Hepatocyte (in vitro differentiated cells): Measurements from ENCODE around the gene FREM3.

Source experiments
- CTCF ChIP-seq: fragments of 200-600 bp; sonication (generic); IDR thresholded peaks from 2 replicates; pipeline ENCODE4 v1.5.1; 2016; ENCODE audit warnings: antibody characterized with exemption, mild to moderate bottlenecking; ENCODE audit not compliant: poor library complexity
- EZH2phosphoT487 ChIP-seq: fragments of 200-600 bp; sonication (generic); IDR thresholded peaks from one replicate; pipeline ENCODE4 v1.6.1; 2018; ENCODE audit warnings: antibody characterized with exemption, mild to moderate bottlenecking, low read depth, moderate library complexity; ENCODE audit not compliant: unreplicated experiment, severe bottlenecking

DNA sequence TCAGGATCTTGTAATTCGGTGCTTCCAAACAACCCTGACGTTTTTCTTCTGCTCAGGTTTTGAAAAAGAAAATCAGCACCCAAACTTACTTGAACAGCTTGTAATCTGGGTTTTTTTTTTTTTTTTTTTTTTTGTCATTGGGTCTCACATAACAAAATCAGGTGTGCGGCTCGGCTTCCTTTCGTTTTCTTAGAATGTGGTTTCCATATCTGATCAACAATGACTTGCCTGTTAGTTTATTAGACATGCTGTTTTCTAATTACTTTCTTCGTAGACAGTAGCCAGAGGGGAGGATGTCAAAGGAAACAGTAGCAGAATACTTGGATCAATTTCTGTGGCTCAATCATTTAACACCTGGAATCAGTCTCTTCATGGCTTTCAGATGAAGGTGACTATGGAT, 890 bp upstream of the FREM3 start:
- TF ChIP-seq CTCF: no peak
- no peak for TF ChIP-seq EZH2phosphoT487
